HG03159 (cell line): ENCODE results near the gene TMEM208.

Experiments
- ATAC-seq: cut with Tn5 transposase; IDR thresholded peaks from one replicate; pipeline ENCODE4 v1.9.1; 2021; ENCODE audit warnings: mild to moderate bottlenecking, moderate library complexity; ENCODE audit not compliant: unreplicated experiment

TMEM208 gene

DNA sequence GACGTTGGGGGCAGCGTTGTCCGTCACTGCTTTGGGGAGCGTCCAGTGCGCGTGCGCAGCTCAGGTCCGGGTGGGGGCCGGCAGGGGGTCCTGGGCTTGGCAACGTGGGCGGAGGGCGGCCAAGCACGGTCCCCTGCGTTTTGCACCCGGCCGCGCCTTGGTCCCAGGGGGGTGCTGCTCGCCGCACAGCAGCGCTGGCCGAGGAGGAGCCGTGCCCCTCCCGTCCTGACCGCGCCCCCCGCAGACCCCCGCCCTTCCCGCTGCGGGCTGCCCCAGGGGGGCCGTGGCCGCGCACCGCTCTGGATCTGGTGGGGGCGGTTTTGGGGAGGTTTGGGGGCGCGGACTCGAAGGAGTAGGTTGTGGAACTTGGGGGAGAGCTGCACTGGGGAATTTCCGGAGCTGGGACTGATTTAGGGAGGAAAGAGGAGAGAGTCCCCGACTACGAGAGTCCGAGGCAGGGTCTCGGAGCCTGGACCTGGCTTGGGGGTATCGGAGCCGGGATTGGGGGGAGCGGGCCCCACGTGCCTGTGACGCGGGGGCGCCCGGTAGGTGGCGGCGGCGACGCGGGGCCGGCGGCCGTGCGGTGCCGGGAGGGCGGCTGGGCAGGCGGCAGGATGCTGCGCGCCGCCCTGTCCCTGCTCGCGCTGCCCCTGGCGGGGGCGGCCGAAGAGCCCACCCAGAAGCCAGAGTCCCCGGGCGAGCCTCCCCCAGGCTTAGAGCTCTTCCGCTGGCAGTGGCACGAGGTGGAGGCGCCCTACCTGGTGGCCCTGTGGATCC lies 21.7 kb downstream of the TMEM208 start, which contains the start of gene SLC9A5:
Gene SLC9A5, plus strand, starts transcription at position 579 of the 777 bp plus-strand sequence. Its CDS starts 36 bp downstream, at position 615.
- no peak for ATAC-seq

DNA sequence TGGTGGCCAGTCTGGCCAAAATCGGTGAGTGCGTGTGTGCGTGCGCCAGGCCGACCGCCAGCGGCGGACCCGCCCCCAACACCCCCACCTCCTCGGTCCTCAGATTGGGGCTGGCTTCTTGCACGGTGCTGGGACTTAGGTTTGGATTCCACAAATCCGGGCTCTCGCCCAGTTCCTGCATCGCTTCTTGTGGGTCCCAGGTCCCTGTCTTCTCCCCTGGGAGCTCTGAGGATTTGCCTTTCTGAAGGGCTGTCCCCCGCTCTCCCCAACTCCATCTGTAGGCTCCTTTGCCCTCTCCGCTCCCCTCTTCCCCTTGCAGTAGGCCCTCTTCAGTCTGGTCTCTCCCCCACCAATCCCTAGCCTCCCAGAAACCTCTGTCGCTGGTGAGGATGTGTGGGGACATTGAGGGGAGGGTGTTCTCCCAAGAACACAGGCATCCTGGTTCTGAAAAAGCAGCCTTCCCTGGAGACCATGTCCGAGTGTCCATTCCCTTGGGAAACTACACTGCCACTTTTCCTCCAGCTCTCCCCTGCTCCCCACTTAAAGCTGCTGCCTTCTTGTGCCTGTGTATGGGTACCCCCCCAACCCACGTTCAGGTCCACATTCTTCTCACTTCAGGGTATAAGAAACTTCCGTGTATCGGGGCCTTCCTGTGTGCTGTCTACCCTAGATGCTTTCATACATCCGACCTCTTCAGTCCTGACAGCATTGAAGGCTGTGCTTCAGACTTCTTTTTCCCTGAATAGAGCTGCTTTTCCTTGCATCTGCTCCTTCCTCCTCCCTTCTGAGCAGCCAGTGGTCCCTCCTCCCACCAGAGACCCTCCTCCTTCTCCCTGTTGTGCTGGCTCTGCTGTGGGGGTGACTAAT lies 22.5 kb downstream of the TMEM208 start:
- ATAC-seq = no peak

- ATAC-seq = no peak
Observed at GRCh38 chr16:67250045-67250327, 23.1 kb downstream of the TMEM208 start.

DNA sequence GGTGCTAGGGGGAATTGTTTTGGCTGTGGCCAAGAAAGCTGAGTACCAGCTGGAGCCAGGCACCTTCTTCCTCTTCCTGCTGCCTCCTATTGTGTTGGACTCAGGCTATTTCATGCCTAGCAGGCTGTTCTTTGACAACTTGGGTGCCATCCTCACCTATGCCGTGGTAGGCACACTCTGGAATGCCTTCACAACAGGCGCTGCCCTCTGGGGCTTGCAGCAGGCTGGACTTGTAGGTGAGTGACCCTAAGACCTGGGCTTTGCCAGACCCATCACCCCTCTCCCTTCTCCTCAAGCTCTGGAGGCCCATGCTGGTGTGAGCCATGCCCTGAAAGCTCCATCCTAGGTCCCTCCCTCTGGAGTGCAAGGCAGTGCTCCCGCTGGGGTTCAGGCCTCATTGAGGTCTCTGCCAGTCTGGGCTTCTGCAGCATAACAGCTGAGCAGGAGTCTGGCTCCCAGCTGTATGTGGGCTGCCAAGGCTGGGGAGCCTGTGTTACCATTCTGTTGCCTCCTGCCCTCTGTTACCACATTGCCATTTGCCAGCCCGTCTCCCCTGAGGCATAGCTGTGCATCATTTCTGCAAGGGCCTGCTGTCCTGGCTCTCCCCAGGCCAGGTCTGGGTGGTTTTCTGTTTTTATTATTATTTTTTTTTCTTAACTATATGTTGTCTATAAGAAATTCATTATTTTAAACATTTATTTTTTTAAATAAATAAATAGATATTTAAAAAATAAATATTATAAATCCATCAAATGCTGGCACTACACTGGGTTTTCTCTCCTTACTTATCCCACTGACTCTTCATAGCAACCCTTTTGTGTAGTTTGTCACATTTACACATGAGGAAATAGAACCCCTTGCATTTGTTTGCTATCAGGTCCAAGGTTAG lies 25.9 kb downstream of the TMEM208 start:
- no peak for ATAC-seq

DNA sequence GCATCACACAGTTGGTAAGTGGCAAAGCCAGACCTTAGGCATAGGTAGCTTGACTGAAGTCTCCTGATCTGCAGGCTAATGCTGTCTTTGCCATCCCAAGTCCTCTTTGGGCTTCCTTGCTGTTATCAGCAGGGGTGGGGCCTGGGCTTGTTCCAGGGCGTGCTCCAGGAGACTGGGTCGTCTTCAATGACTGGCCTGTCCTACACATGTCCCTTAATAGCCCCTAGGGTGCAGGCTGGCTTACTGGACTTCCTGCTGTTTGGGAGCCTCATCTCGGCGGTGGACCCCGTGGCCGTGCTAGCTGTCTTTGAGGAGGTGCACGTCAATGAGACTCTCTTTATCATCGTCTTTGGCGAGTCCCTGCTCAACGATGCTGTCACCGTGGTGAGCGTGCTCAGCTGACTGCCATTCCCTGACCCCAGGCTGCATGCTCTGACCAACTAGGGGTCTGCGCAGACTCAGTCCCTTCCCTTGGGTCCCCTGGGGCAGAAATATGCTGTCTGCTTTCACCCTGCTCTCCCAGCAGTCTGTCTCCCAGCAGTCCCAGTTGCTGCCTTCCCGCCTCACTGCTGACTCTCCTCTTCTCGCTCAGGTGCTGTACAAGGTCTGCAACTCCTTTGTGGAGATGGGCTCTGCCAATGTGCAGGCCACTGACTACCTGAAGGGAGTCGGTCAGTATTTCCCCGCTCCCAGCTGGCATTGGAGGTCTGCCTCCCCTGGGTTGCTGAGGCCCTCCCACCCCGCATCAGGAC lies 28.0 kb downstream of the TMEM208 start:
- no peak for ATAC-seq

- no peak for ATAC-seq
Observed at GRCh38 chr16:67255553-67256221, 28.8 kb downstream of the TMEM208 start.

GRCh38 chr16:67256701-67257230 lies 29.8 kb downstream of the TMEM208 start:
- no peak for ATAC-seq

DNA sequence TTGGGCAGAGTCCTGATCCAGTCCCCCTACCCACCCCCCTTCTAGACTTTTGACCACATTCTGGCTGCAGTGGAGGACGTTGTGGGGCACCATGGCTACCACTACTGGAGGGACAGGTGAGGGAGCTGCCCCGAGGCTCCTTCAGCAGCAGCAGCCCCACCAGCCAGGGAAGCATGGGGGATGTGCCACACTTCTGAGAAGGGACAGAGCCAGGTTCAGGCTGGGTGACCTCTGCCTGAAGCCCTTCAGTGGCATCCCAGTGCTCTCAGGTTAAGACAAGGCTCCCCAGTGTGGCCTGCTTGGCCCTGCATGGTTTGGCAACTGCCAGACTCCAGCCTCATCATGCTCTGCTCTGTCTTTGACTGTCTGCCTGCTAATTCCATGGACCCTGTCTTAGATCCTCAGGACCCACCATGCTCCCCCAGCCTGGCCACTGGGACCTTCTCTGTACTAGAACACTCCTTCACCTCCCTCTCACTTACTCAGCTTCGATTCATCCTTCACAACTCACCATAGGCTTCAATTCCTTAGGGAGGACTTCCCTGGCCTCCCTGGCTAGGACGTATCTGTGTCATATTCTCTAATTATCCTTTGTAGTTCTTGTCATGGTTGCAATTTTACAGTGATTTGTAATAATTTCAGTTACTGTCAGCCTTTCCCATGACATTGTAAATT lies 30.7 kb downstream of the TMEM208 start:
- ATAC-seq = no peak

DNA sequence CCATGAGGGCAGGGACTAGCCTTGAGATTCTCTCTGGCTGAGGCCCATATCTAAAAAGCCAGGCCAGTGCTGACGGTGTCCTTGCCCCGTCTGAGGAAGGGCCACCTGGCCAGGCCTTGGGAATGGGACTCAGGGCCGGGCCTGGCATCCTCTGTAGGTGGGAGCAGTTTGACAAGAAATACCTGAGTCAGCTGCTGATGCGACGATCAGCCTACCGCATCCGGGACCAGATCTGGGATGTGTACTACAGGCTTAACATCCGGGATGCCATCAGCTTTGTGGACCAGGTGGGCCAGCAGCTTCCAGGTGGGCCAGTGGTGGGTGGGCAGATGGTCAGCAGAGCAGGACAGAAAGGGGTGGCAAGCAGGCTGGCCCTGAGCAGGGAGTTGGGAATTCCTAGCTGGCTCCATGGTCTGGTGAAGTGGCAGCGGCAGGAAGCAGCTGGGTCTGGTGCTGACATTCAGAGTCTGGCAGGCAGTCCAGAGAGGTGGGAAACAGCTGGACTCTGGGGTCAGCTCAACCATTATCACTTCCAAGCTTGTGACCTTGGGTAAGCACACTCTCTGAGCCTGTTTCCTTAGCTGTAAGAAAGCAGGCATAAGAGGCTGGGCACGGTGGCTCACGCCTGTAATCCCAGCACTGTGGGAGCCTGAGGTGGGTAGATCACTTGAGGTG lies 31.4 kb downstream of the TMEM208 start:
- no peak for ATAC-seq

DNA sequence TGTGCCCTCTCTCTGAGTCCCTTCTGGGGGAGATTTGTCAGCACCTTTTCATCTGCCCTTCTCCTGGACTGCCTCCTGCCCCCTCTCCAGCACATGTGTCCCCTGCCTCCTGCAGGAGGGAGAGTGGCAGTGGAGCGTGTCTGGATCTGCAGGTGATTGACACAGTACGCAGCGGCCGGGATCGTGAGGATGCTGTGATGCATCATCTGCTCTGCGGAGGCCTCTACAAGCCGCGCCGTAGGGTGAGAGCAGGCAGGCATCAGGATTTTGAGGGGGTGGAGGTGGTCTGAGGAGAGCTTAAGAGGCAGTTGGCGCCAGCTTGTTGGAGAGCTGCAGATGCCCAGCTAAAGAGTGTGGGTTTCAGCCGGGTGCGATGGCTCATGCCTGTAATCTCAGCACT lies 32.8 kb downstream of the TMEM208 start:
- ATAC-seq = no peak

GRCh38 chr16:67260426-67261063 lies 33.6 kb downstream of the TMEM208 start:
- ATAC-seq = no peak

DNA sequence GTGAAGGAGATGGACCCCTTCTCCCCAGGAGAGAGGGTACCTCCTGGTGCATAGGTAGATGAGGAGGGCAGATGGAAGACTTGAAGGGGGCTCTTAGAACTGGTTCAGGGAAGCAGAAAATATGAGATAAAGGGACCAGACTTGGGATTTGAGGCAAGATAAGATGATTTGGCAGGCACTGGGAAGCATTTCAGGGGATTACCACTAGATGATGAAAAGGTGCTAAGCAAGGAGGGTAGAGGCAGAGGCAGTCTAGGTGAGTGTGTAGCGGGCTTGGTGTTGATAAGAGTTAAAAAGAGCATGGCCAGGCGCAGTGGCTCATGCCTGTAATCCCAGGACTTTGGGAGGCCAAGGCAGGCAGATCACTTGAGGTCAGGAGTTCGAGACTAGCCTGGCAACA lies 36.3 kb downstream of the TMEM208 start:
- ATAC-seq = no peak

DNA sequence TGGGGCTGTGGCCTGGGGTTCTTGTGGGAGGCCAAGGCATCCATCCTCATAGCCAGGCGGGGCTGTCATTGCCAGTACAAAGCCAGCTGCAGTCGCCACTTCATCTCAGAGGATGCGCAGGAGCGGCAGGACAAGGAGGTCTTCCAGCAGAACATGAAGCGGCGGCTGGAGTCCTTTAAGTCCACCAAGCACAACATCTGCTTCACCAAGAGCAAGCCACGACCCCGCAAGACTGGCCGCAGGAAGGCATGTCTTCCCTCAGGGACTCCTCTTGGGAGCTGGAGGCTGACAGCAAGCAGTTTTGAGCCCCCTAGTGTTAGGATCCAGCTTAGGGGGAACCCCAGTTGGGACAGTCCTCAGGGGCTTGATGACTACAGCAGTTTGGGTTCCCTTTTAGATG lies 37.3 kb downstream of the TMEM208 start:
- no peak for ATAC-seq

GRCh38 chr16:67264866-67265265 lies 37.9 kb downstream of the TMEM208 start:
- no peak for ATAC-seq

DNA sequence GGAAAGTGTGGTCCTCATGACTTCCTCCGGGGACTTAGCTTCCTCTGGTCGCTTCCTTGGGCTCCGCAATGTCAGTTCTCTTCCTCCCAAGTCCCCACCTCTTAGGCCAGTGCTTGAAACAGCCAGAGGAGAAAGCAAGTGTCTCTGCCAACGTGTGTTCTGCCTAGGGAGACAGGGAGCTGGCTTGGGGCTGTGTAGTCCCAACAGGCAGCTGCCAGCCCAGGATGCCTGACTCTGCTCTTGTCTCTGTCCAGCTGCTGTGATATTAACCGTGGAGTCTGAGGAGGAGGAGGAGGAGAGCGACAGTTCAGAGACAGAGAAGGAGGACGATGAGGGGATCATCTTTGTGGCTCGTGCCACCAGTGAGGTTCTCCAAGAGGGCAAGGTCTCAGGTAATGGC lies 38.9 kb downstream of the TMEM208 start:
- ATAC-seq = no peak

GRCh38 chr16:67268136-67268579 lies 41.2 kb downstream of the TMEM208 start:
- ATAC-seq = no peak

- ATAC-seq = no peak
Observed at GRCh38 chr16:67269766-67270165, 42.8 kb downstream of the TMEM208 start.

DNA sequence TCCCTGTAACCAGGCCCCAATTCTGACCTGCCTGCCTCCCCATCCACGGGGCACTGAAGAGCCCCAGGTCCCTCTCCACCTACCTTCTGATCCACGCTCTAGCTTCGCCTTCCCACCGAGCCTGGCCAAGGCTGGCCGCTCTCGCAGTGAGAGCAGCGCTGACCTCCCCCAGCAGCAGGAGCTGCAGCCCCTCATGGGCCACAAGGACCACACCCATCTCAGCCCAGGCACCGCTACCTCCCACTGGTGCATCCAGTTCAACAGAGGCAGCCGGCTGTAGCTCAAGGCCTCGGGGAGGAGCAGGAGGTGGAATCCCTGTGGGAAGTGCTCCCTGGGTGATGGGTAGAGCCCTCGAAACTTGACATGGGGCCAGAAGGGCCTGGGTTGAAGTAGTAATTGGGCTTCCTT lies 44.0 kb downstream of the TMEM208 start:
- no peak for ATAC-seq
